ENCODE data around the gene DPYSL5.

- TF ChIP-seq CTCF (conservative IDR thresholded peaks at IDR 0.05 in 1 of 2, IDR thresholded peaks at IDR 0.05 in 1 of 2; ENCODE audit: low read depth in 1 of 2, low read length in 2 of 2): no peak
- TF ChIP-seq EZH2 (IDR thresholded peaks at IDR 0.05; ENCODE audit: low read length, missing control alignments): no peak
Observed at GRCh38 chr2:26818255-26818654, 29.7 kb upstream of the DPYSL5 start.
